ENCODE data around the gene FSD1L.
"Not testable (repeated sequence)": the region's sequence is repeated elsewhere in the genome, so short reads cannot be mapped to it uniquely, and the experiment has no call there.

FSD1L gene

GRCh38 chr9:105484226-105484625 lies 36.4 kb downstream of the FSD1L start:
- no peak for DNase-seq (ENCODE audit: low read depth in 2 of 2)

GRCh38 chr9:105485131-105485530 lies 37.3 kb downstream of the FSD1L start:
- DNase-seq (ENCODE audit: low read depth in 2 of 2), result no peak

GRCh38 chr9:105496826-105497225 lies 49.0 kb downstream of the FSD1L start:
- DNase-seq (ENCODE audit: low read depth in 2 of 2), result no peak

- no peak for DNase-seq (ENCODE audit: low read depth in 2 of 2)
Observed at GRCh38 chr9:105497704-105498103, 49.9 kb downstream of the FSD1L start.

GRCh38 chr9:105500108-105500766 lies 52.4 kb downstream of the FSD1L start:
- DNase-seq (ENCODE audit: low read depth in 2 of 2), result no peak

GRCh38 chr9:105501414-105501813 lies 53.6 kb downstream of the FSD1L start:
- DNase-seq (ENCODE audit: low read depth in 2 of 2), result no peak

- no peak for DNase-seq (ENCODE audit: low read depth in 2 of 2)
Observed at GRCh38 chr9:105502276-105502675, 54.4 kb downstream of the FSD1L start.

GRCh38 chr9:105503881-105504280 lies 56.0 kb downstream of the FSD1L start:
- no peak for DNase-seq (ENCODE audit: low read depth in 2 of 2)

GRCh38 chr9:105507096-105507790 lies 59.4 kb downstream of the FSD1L start:
- no peak for DNase-seq (ENCODE audit: low read depth in 2 of 2)

- DNase-seq (ENCODE audit: low read depth in 2 of 2), result no peak
Observed at GRCh38 chr9:105508530-105508929, 60.7 kb downstream of the FSD1L start.

- DNase-seq (ENCODE audit: low read depth in 2 of 2), result no peak
Observed at GRCh38 chr9:105510024-105510423, 62.2 kb downstream of the FSD1L start.

GRCh38 chr9:105511446-105511845 lies 63.6 kb downstream of the FSD1L start:
- no peak for DNase-seq (ENCODE audit: low read depth in 2 of 2)

GRCh38 chr9:105515811-105516413 lies 68.1 kb downstream of the FSD1L start:
- no peak for DNase-seq (ENCODE audit: low read depth in 2 of 2)

GRCh38 chr9:105519710-105520369 lies 72.0 kb downstream of the FSD1L start:
- DNase-seq (ENCODE audit: low read depth in 2 of 2), result not testable (repeated sequence)

GRCh38 chr9:105520992-105521391 lies 73.2 kb downstream of the FSD1L start:
- DNase-seq (ENCODE audit: low read depth in 2 of 2), result not testable (repeated sequence)

GRCh38 chr9:105522618-105523385 lies 75.0 kb downstream of the FSD1L start:
- not testable (repeated sequence) for DNase-seq (ENCODE audit: low read depth in 2 of 2)

- no peak for DNase-seq (ENCODE audit: low read depth in 2 of 2)
Observed at GRCh38 chr9:105531530-105531929, 83.7 kb downstream of the FSD1L start.

GRCh38 chr9:105535920-105536668 lies 88.3 kb downstream of the FSD1L start:
- DNase-seq (ENCODE audit: low read depth in 2 of 2), result no peak

GRCh38 chr9:105539452-105539851 lies 91.6 kb downstream of the FSD1L start:
- DNase-seq (ENCODE audit: low read depth in 2 of 2), result no peak

GRCh38 chr9:105541838-105542237 lies 94.0 kb downstream of the FSD1L start:
- DNase-seq (ENCODE audit: low read depth in 2 of 2), result no peak

GRCh38 chr9:105554042-105554441 lies 106.2 kb downstream of the FSD1L start:
- no peak for DNase-seq (ENCODE audit: low read depth in 2 of 2)

Measured in activated CD8-positive, alpha-beta memory T cell treated with anti-CD3 and anti-CD28 coated beads for 4 hours (primary cell).